Nephron (organoid): Measurements from ENCODE around the gene GFOD1.
"Not testable (repeated sequence)": the region's sequence is repeated elsewhere in the genome, so short reads cannot be mapped to it uniquely, and the experiment has no call there.

Source experiments
- H3K27ac Mint-ChIP-seq, 3 experiments: 2 replicates each; pipeline ENCODE4 v1.8.0; 2020; ENCODE audit warnings: mixed read lengths in 3 of 3, mild to moderate bottlenecking in 2 of 3, moderate library complexity in 1 of 3
- H3K27me3 Mint-ChIP-seq: 2 replicates; pipeline ENCODE4 v1.8.0; 2021; ENCODE audit warnings: low read depth, mild to moderate bottlenecking, moderate library complexity, mixed read lengths
- H3K36me3 Mint-ChIP-seq: 2 replicates; pipeline ENCODE4 v1.8.0; 2020; ENCODE audit warnings: low read depth, mixed read lengths
- H3K4me1 Mint-ChIP-seq: 2 replicates; pipeline ENCODE4 v1.8.0; 2020; ENCODE audit warnings: mixed read lengths
- H3K4me3 Mint-ChIP-seq, 3 experiments: 2 replicates each; pipeline ENCODE4 v1.8.0; 2020; ENCODE audit warnings: mild to moderate bottlenecking in 3 of 3, mixed read lengths in 3 of 3, moderate library complexity in 2 of 3
- H3K9me3 Mint-ChIP-seq: 2 replicates; pipeline ENCODE4 v1.8.0; 2020; ENCODE audit warnings: mixed read lengths
- TF ChIP-seq, protein P1 (sequence below), 3 experiments: fragments of 200-600 bp; sonication (generic); IDR thresholded peaks; one replicate each; pipeline ENCODE4 v1.5.0; 2021; ENCODE audit warnings: antibody characterized with exemption in 3 of 3; ENCODE audit not compliant: unreplicated experiment in 3 of 3

Gene GFOD1

DNA sequence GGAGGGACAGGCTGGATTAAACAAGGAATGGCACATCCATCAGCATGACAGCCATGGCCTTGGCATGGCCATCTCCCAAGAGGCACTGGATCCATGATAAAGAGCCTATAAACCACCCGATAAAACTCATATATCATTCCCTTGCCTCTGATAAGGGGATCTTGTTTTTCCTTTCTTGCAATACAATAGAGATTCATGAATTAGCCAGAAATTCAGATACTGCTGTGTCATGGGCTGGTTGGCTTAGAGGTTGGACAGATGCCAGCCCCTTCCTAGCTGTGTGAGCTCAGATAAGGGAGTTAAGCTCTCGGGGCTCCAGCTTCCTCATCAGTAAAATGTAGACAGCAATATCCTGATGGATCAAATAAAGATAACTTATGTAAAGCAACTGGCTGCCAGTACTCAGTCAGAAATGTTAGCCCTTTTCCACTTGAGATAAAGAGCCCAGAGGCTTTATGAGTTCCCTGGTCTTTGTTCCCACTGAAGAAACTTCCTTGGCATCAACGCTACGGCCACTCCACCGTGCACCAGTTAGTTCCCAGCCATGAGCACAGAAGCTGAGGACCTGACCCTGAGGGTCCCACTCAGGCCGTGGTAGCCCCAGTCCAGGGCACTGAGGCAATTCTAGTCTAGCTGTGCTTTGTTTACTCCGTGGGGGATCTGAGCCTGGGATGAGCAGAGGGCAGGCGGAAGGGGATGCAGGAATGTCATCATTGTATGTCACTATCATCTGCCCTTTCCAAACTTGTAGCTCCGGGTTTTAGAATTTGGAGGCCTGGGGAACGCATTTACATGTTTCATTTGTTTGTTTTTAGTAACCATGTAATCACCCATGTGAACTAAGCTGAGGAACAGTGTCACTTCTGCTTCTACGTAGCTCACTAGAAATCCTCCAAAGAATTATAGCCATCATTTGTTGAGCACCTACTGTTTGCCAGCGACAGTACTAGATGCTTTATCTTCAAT is 91.8 kb downstream of the GFOD1 start:
- TF ChIP-seq, protein P1, sequence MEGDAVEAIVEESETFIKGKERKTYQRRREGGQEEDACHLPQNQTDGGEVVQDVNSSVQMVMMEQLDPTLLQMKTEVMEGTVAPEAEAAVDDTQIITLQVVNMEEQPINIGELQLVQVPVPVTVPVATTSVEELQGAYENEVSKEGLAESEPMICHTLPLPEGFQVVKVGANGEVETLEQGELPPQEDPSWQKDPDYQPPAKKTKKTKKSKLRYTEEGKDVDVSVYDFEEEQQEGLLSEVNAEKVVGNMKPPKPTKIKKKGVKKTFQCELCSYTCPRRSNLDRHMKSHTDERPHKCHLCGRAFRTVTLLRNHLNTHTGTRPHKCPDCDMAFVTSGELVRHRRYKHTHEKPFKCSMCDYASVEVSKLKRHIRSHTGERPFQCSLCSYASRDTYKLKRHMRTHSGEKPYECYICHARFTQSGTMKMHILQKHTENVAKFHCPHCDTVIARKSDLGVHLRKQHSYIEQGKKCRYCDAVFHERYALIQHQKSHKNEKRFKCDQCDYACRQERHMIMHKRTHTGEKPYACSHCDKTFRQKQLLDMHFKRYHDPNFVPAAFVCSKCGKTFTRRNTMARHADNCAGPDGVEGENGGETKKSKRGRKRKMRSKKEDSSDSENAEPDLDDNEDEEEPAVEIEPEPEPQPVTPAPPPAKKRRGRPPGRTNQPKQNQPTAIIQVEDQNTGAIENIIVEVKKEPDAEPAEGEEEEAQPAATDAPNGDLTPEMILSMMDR (IDR thresholded peaks at IDR 0.05; ENCODE audit: unreplicated experiment in 3 of 3): no peak
- Mint-ChIP-seq H3K4me3 (no peak overlapping the region), H3K27ac (peak overlapping the region in 1 of 3 experiments; percentile 44), H3K36me3 (no peaks in the 10 kb centered on the region), H3K27me3 (peaks cover 9% of the 10 kb centered on the region), H3K4me1 (peaks cover 16% of the 10 kb centered on the region), H3K9me3 (no peaks in the 10 kb centered on the region)

DNA sequence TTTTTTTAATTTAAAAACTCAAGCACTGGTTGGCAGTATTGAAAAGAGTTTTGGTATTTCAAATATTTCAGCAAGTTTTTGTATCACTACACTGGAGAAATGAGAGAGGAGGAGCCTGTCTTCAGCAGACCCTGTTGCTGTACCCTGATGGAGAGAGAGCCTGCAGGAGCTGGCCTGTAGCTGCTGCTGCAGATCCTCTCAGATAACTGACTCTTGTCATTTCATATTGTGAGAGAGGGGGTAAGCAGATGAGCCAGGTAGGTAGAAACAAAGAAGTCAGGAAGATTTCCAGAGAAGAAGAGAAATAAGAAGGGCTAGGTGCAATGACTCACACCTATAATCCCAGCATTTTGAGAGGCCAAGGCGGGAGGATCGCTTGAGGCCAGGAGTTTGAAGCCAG is 94.9 kb downstream of the GFOD1 start:
- H3K27ac Mint-ChIP-seq: no peak overlapping the region
- TF ChIP-seq, protein P1 (IDR thresholded peaks at IDR 0.05; ENCODE audit: unreplicated experiment in 3 of 3): no peak
- peaks cover 5% of the 10 kb centered on the region for H3K36me3 Mint-ChIP-seq
- peaks cover 9% of the 10 kb centered on the region for H3K27me3 Mint-ChIP-seq
- H3K4me1 Mint-ChIP-seq: peaks cover 11% of the 10 kb centered on the region
- peaks cover 5% of the 10 kb centered on the region for H3K9me3 Mint-ChIP-seq
- no peak overlapping the region for H3K4me3 Mint-ChIP-seq

DNA sequence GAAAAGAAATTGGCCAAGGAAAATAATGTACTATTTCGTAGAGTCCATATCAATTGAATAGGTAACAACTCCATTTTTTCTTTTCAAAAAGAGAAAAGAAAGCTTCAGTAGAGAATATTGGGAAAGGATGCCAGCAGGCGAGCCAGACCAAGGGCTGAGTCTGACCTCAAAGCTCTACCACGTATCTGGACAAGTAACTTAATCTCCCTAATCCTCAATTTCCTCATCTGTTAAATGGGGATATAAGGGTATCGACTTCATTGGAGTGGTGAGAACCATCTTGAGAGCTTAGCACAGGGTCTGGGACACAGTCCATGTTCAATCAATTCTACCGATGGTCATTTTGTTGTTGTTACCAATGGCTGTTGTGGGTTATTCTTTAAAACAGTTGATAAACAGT is 95.9 kb downstream of the GFOD1 start:
- no peak overlapping the region for H3K27ac Mint-ChIP-seq
- H3K36me3 Mint-ChIP-seq: peaks cover 5% of the 10 kb centered on the region
- H3K4me1 Mint-ChIP-seq: peaks cover 10% of the 10 kb centered on the region
- peaks cover 5% of the 10 kb centered on the region for H3K27me3 Mint-ChIP-seq
- H3K4me3 Mint-ChIP-seq: no peak overlapping the region
- TF ChIP-seq, protein P1 (IDR thresholded peaks at IDR 0.05; ENCODE audit: unreplicated experiment in 3 of 3): no peak
- H3K9me3 Mint-ChIP-seq: peaks cover 5% of the 10 kb centered on the region

DNA sequence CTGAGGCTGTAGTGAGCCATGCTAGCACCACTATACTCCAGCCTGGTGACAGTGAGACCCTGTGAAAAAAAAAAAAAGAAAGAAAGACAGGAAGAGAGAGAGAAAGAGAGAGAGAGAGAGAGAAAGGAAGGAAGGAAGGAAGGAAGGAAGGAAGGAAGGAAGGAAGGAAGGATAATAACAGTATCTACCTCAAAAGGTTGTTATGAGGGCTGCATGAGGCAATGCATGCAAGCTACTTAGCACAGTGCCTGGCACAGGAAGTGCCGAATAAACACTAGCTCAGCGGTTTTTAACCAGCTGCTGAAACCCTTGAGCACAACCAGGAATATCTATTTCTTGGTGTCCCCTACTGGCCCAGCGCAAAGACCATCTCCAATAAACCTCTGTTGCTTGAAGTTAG is 96.7 kb downstream of the GFOD1 start:
- Mint-ChIP-seq H3K9me3 (peaks cover 5% of the 10 kb centered on the region), H3K36me3 (peaks cover 5% of the 10 kb centered on the region), H3K4me1 (peaks cover 6% of the 10 kb centered on the region), H3K27me3 (peaks cover 2% of the 10 kb centered on the region), H3K27ac (no peak overlapping the region), H3K4me3 (no peak overlapping the region)
- TF ChIP-seq, protein P1 (IDR thresholded peaks at IDR 0.05; ENCODE audit: unreplicated experiment in 3 of 3): no peak

DNA sequence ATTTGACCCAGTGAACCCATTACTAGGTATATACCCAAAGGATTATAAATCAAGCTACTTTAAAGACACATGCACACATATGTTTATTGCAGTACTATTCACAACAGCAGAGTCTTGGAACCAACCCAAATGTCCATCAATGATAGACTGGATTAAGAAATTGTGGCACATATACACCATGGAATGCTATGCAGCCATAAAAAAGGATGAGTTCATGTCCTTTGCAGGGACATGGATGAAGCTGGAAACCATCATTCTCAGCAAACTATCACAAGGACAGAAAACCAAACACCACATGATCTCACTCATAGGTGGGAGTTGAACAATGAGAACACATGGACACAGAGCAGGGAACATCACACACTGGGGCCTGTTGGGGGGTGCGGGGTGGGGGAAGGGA is 98.2 kb downstream of the GFOD1 start:
- H3K27me3 Mint-ChIP-seq, H3K9me3 Mint-ChIP-seq, H3K4me1 Mint-ChIP-seq, H3K36me3 Mint-ChIP-seq, H3K4me3 Mint-ChIP-seq, H3K27ac Mint-ChIP-seq: not testable (repeated sequence)

DNA sequence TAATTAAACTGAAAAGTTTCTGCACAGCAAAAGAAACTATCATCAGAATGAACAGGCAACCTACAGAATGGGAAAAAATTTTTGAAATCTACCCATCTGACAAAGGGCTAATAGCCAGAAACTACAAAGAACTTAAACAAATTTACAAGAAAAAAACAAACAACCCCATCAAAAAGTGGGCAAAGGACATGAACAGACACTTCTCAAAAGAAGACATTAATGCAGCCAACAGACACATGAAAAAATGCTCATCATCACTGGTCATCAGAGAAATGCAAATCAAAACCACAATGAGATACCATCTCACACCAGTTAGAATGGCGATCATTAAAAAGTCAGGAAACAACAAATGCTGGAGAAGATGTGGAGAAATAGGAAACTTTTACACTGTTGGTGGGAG is 98.6 kb downstream of the GFOD1 start:
- H3K4me3 Mint-ChIP-seq, H3K9me3 Mint-ChIP-seq, H3K36me3 Mint-ChIP-seq, H3K27me3 Mint-ChIP-seq, H3K27ac Mint-ChIP-seq, H3K4me1 Mint-ChIP-seq: not testable (repeated sequence)

DNA sequence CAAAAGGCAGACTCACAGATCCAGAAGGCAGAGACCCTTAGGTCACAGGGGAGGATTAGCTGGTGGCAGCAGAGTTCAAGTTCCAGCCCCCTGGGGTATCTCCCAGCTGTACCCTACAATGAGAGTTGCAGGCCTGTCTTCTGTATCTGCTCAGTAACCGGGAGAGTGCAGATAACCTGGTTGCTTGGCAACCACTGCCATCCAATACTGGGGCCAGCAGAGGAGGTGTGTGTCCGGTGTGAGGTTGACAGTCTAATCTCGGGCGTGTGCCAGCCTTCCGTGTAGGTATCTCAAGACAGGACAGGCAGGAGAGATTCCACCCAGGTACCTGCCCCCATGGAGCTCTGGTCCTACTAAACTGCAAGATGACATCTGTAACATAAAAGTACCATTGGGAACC is 102.4 kb downstream of the GFOD1 start:
- Mint-ChIP-seq H3K36me3 (peaks cover 4% of the 10 kb centered on the region), H3K27ac (no peak overlapping the region), H3K4me1 (peaks cover 9% of the 10 kb centered on the region), H3K27me3 (no peaks in the 10 kb centered on the region), H3K9me3 (peaks cover 4% of the 10 kb centered on the region), H3K4me3 (no peak overlapping the region)
- TF ChIP-seq, protein P1 (IDR thresholded peaks at IDR 0.05; ENCODE audit: unreplicated experiment in 3 of 3): no peak
